ENCODE measurements around the gene NHLRC2.

Gene NHLRC2

GRCh38 chr10:113945075-113945686, 90.7 kb downstream of the NHLRC2 start:
- DNase-seq, result no peak

- DNase-seq, result no peak
Observed at GRCh38 chr10:113945687-113946085, 91.2 kb downstream of the NHLRC2 start.

- no peak for DNase-seq
Observed at GRCh38 chr10:113947184-113948041, 93.0 kb downstream of the NHLRC2 start.

- DNase-seq, result no peak
Observed at GRCh38 chr10:113948048-113948447, 93.6 kb downstream of the NHLRC2 start.

- DNase-seq, result no peak
Observed at GRCh38 chr10:113950268-113950667, 95.8 kb downstream of the NHLRC2 start.

DNA sequence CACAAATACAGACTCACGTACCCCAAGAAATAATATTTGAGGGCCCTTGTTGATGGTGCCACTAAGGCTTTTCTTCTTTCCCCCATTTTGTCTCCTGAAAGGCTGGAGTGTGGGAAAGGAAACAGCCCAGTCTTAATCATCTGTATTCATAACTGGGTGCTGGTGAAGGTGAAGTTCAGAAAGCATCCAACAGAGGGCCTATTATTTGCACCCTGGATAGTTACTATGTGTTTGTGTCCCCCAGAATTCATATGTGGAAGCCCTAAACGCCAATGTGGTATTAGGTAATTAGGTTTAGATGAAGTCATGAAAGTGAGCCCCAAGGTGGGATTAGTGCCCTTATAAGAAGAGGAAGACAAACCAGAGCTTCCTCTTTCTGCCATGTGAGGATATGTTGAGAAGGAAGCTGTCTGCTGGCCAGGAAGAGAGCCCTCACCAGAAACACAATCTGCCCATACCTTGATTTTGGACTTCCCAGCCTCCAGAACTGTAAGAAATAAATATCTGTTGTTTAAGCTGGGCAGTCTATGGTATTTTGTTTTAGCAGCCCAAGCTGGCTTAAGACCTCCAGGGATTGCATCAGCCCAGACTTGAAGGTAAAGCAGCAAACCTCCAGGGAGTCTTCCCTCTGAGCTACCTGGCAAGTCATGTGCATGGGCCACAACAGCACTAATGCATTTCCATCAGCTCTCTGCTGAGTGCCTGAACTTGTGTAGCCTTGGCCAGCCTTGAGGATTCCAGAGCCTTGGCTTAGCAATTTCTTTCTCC, 99.2 kb downstream of the NHLRC2 start:
- DNase-seq, result no peak

DNA sequence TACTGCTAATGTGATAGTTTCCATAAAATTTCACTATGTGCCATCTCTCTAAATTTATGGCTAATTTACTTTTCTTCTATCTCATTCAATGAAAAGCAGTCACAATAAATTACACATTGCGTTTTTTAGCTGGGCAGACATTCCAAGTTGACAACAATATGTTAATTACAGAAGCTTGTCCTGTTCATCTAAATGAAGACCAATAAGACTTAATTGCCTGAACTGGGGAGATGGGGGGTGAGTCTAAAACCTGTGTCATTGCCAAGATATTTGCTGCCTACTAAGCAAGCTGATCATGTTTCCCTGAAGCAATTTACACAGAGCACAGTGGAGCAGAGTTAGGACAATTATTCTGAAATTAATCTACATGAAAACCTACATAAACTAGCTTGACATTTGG, 99.9 kb downstream of the NHLRC2 start:
- DNase-seq, result no peak

DNA sequence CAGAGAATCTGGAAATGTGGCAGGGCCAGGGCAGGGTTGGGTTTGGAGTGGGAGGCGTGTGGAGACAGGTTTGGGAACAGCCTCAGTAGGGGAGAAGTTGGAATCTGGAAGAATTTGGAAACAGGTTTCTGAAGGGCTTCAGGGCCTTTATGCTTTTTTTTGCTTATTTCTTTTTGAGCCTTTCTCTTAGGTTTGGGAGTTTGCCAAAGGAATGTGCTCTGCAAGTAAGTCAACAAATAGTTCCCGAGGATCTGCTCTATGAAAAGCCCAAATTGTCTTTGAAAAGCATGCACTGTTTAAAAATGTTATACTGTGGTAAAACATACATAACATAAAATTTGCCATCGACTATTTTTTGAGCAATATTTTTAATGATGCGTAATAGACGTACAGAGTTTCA, 102.6 kb downstream of the NHLRC2 start:
- no peak for DNase-seq

DNA sequence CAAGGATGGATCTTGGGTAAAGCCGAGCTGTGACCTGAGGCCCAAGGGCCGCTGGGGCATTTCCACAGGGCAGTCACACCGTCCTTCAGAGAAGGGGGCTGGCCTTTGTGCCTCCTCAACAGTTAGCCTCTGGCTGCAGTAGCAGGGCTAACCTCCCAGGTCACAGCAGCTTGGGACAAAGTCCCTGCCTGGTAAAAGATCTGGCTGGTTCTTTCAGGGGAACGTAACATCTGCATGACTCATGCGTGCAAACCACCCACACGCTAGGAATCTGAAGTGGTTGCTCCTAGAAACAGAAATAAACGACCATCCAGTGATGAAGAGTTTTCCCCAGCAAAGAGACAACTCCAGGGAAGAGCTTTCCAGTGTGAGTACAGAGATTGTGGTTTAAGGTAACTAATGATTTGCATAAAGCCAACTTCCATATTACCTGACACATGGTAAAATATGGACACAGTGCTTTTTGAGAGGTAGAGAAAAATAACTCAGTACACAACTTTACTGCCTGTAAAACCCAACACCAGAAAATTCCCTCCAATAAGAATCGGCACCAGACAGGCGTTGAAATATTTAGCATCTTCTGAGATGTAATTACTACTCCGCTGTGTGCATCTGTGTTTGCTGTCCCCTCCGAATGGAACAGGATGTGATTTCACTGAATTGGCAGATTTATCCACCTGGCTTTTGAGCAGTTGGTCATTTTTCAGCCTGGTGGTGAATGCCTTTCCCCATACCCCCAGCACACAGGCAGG, 104.3 kb downstream of the NHLRC2 start:
- DNase-seq, result no peak

DNA sequence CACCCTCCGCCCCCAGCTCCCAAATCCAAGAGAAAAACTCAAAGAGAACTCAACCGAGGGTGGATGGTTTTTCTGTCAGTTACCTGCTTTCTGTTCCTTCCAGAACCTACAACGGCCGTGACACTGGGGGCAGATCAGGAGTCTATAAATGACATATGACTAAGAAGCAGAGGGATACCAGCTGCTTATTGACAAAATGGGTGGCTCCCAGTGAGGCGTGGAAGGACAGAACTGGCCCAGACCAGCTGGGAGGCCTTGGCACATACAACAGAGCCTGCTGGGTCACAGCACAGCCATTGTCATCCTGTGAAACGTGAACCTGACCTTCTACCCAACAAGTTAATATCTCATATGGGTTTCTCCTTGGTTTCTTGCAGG, 104.9 kb downstream of the NHLRC2 start:
- DNase-seq, result no peak

DNA sequence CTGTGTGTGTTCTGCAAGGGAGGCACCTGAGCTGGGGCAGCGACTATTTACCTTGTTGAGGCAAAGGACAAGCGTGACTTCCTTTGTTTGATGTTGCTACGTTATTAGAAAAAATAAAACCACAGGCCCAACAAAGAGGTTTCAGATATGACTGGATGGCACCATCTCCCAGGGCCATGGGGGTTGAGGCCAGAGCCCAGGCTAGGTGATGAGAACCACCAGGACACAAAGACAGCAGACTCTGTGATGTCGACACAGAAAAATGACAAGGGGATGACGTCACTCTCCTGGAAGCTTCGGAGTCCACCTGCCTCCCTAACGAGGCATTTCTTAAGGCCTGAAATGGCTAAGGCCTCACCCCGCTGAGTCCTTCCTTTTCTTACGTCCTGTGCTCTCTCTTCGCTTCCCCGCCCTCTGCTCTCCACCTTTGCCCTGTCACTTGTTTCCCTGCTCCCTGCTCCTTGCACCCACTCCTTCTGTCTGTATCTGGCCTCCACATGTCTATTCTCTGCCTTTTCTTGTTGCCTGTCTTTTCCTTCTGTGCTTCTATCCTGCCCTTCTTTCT, 106.2 kb downstream of the NHLRC2 start:
- DNase-seq, result no peak

DNA sequence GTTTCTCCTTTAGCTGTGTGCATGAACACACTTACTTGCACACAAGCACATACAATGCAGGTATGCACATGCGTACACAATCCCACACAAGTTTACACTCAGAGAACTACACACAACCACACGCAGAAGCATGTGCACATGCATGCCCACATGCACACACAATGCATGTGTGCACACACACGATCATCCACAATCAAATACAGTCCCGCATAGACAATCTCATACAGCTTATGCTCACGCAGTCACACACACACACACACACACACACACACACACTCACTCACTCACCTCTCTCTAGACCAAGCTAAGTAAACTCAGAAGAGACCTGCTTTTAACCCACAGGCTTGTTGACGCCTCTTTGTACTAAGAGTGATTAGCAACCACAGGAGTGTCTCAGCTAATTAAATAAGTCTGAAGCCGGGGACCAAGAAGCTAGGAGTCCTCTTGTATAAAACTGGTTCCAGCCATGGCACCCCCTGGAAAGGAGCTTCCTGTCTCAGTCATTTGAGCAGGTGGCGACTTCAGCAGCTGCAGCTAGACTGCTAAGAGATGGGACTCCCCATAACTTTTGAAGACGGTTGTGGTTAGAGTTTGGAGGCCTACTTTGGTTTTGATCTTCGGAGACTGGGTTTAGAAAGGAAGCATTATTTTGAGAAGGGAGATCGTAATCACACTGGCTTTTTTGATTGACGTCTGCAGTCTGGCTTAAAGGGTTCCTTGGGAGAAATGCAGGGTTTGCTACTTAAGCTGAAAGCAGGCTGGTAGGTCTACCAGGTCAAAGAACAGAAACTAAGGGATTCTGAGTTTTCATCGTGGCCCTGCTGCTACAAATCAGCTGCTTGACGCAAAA, 106.9 kb downstream of the NHLRC2 start:
- peak; percentile 41 for DNase-seq

DNA sequence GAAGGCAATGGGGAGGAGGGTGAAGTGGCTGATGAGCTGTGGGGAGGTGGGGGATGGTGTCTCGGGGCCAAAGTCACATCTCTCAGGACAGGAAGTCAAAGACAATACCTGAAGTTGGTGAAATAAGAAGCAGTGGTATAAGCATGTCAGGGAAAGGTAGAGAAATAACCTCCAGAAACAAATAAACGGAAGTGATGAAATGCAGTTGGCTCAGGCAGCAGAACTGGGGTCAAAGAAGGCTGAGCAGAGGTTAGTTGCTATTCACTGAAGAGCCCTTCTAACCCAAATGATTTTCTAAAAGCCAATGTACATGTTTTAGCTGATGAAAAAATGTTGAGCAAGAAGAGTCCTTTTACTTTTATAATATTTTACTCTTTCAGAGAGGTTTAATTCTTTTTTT, 110.6 kb downstream of the NHLRC2 start:
- no peak for DNase-seq

DNA sequence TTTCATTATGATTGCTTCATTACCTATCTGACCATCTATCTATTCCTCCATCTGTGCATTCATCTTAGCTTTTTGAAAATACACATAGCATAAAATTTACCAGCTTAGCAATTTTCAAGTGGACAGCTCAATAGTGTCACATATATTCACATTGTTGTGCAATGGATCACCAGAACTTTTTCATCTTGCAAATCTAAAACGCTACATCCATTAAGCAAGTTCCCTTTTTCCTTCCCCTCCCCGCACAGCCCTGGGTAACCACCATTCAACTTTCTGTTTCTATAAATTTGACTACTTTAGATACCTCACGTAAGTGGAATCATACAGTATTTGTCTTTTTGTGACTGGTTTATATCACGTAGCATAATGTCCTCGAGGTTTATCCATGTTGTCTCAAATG, 111.2 kb downstream of the NHLRC2 start:
- DNase-seq, result no peak

Data from KG1 (cell line).